Skeletal muscle satellite cell (primary cell): ENCODE results near the gene ATRN. TPM values are rescaled to one million over a fixed set of nuclear protein-coding genes. Genes with fewer than 3 reads are reported as not detected.

Source experiments
- H3K27me3 ChIP-seq: 2 replicates; pipeline ENCODE4 v1.7.0; 2013; ENCODE audit warnings: low read length; ENCODE audit not compliant: control insufficient read depth, insufficient read depth
- H3K36me3 ChIP-seq: 2 replicates; pipeline ENCODE4 v1.7.0; 2013; ENCODE audit warnings: mild to moderate bottlenecking, control low read depth, low read length; ENCODE audit not compliant: insufficient read depth
- H3K4me1 ChIP-seq: 2 replicates; pipeline ENCODE4 v1.7.0; 2013; ENCODE audit warnings: low read length; ENCODE audit not compliant: control insufficient read depth, insufficient read depth
- H3K4me2 ChIP-seq: 2 replicates; pipeline ENCODE4 v1.7.0; 2013; ENCODE audit warnings: mild to moderate bottlenecking, low read length
- H3K4me3 ChIP-seq: 2 replicates; pipeline ENCODE4 v1.7.0; 2013; ENCODE audit warnings: low read length
- H3K9ac ChIP-seq: 2 replicates; pipeline ENCODE4 v1.7.0; 2013; ENCODE audit warnings: mild to moderate bottlenecking, low read depth, low read length, moderate library complexity
- H3K9me3 ChIP-seq: replicated peaks from 2 replicates; pipeline ENCODE4 v1.7.0; 2013; ENCODE audit warnings: mild to moderate bottlenecking, control low read depth, low read length
- small RNA-seq: library from RNA; depleted of rRNA; stranded (forward); fragments of <200 nt; gene quantifications from one replicate; pipeline ENCODE3, GENCODE V24; 2012

ATRN gene

DNA sequence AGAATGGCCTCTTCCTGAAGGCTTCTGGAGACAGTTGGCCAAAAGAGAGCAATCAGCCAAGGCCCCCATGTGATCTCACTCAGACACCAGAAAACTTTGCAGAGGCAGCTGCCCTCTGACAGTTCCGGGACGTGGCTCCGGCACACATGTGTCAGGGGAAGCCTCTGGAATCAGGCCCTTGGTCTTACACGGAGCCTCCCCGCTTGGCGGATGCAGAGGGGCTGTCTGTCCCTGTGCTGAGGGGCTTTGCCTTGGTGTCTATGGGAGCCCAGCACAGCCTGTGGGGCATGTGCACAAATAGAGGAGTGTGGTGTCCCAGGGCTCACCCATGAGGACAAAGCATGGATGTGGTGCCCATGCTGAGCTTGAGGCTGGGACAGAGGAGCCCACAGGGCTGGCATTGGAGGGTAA, 227.8 kb downstream of the ATRN start:
- Histone ChIP-seq H3K4me2 (no peak overlapping the region), H3K4me3 (no peak overlapping the region), H3K9me3 (no peaks in the 10 kb centered on the region), H3K9ac (no peak overlapping the region), H3K4me1 (no peaks in the 10 kb centered on the region), H3K27me3 (peaks cover 32% of the 10 kb centered on the region), H3K36me3 (no peaks in the 10 kb centered on the region)

DNA sequence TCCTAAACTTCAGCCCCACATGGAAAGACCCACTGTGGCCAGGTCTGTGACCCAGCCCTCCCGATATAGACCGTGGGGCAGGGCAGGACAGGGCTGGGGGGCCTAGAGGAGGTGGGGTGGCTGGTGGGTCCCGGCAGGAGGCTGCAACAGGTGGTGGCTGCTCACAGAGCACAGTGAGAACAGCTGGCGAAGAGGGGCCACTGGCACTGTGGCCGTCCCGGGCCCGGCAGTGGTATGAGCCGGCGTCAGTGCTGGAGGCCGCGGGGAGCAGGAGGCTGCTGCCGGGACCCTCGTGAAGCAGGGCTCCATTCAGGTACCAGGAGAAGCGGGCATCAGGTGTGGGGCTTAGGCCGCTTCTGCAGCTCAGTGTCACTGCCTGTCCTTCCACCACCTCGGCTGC, 228.2 kb downstream of the ATRN start:
- Histone ChIP-seq H3K27me3 (peaks cover 33% of the 10 kb centered on the region), H3K4me2 (no peak overlapping the region), H3K4me1 (no peaks in the 10 kb centered on the region), H3K36me3 (no peaks in the 10 kb centered on the region), H3K9ac (no peak overlapping the region), H3K9me3 (no peaks in the 10 kb centered on the region), H3K4me3 (no peak overlapping the region)

Small RNAs within 50 kb of the gene (small RNA-seq; reads per million reads assigned to genes)
- not detected for gene AL353193.1
